ENCODE results near the gene PHB1. TPM values are rescaled to one million over a fixed set of nuclear protein-coding genes. Genes with fewer than 3 reads are reported as not detected.

Gene PHB1
- 100 to 1,000 TPM in 1 of 4 donors, 10 to 100 TPM in 3; 68.0 to 100 (median 85.1) TPM for total RNA-seq

DNA sequence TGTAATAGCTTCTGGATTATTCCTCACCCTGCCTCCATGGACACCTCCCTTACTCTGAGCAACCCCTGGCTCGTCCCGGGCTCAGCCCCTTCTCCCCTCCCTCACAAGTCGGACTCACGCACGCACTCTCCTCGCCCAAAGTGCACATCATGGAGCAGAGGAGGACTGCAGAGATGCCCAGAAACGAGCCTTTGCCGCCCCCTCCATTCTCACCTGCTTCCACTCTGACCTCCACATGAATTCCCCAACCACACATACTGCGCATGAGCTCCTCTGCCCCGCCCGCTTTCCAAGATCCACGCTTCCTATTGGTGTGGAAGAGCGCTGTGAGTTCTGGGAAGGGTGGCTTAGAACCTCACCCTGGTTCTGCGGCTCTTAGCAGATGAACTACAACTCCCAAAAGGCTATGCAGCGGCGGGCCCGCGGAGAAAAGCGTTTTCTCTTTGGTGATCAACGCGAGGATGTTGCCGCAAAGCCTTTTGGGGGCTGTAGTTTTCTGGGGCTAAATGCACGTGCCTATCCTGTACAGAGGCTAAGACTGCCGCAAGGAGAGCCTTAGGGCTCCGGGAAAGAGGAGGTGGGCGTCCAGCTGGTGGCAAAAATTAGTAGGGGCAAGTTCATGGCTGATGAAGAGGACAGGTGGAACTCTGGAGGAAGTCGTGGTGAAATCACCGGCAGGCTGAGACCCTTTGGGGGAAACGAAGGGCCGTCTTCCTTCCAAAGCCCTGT lies at the start of gene PHB1:
PHB1 (minus strand) TSS at position 261 of the 729 bp plus-strand sequence. CDS start 1,618 bp downstream, outside the sequence.
- TF ChIP-seq, protein P1, sequence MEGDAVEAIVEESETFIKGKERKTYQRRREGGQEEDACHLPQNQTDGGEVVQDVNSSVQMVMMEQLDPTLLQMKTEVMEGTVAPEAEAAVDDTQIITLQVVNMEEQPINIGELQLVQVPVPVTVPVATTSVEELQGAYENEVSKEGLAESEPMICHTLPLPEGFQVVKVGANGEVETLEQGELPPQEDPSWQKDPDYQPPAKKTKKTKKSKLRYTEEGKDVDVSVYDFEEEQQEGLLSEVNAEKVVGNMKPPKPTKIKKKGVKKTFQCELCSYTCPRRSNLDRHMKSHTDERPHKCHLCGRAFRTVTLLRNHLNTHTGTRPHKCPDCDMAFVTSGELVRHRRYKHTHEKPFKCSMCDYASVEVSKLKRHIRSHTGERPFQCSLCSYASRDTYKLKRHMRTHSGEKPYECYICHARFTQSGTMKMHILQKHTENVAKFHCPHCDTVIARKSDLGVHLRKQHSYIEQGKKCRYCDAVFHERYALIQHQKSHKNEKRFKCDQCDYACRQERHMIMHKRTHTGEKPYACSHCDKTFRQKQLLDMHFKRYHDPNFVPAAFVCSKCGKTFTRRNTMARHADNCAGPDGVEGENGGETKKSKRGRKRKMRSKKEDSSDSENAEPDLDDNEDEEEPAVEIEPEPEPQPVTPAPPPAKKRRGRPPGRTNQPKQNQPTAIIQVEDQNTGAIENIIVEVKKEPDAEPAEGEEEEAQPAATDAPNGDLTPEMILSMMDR (IDR thresholded peaks at IDR 0.05; ENCODE audit: low read depth), result no peak

DNA sequence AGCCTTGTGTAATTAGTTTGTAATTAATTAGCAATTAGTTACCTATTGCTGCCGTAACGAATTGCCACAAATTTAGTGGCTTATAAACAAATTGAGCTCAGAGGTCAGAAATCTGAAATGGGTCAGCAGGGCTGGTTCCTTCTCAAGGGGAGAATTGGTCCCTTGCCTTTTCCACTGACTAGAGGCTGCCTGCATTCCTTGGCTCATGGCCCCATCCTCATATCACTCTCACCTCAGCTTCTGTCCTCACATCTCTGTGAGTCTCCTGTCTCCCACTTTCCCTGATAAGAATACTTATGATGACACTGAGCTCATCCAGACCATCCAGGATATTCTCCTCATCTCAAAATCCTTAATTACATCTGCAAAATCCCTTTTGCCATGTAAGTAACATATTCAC lies 49.4 kb upstream of the PHB1 start:
- TF ChIP-seq, protein P1 (IDR thresholded peaks at IDR 0.05; ENCODE audit: low read depth), result no peak

DNA sequence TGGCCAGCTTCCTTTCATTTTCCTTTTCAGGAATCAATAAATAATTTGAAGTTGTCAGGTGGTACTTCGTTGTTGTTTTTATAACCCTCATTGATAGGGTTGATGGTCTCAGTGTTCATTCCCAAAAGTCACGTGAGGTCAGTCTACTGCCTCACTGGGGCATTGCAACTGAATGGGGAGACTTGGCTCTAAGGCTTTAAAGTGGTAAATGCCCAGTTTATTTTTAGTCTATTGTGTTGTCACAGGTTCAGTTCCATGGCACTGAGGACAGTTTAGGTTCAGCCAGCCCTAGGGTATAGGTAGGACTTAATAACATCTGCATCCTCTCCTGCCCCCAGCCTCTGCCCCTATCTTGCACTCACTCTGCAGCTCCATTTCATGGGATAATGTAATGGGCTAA lies 46.9 kb upstream of the PHB1 start:
- TF ChIP-seq, protein P1 (IDR thresholded peaks at IDR 0.05; ENCODE audit: low read depth), result no peak

DNA sequence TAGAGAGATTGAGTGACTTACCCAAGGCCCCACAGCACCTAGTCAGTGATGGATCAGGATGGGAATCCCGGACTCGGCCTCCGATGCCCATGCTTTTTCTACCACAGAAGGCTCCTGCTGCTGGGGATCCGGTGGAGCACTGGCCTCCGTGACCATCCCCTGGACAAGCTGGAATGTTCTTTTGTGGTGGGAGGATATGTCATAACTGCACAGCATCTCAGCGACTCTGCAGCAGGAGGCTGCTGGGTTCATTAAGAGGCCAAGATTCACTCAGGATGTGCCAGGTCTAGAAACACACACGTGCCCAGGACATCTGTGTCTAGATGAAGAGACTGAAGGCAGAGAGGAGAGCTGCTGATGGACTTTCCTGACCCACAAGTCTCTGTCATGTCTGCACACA lies 45.7 kb upstream of the PHB1 start:
- TF ChIP-seq, protein P1 (IDR thresholded peaks at IDR 0.05; ENCODE audit: low read depth), result no peak

DNA sequence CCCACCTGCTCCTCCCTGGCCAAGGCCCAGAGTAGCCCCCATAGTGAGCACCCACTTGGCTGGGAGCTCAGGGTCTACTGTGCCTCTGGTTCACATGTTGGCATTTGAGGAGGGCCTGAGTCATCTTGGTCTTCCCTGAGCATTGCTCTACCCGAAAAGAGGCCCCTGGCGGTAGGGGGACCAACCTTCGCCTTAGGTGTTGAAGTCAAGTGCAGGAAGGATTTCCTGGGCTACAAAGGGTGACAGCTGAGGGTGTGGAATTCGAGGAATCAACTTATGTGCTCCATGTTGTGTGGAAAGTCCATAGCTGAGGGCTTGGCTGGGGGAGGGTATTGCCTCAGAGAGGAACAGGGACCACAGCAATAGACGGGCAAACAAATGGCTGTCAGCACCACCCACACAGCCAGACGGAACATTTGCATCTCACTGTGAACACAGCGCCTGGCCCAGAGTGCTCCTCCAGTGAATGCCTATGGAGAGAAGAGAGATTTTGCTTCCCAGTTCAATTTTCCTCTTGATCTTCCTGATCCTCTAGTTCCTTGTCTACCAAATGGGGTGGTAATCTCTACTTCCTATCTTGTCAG lies 44.8 kb upstream of the PHB1 start:
- TF ChIP-seq, protein P1 (IDR thresholded peaks at IDR 0.05; ENCODE audit: low read depth), result no peak

DNA sequence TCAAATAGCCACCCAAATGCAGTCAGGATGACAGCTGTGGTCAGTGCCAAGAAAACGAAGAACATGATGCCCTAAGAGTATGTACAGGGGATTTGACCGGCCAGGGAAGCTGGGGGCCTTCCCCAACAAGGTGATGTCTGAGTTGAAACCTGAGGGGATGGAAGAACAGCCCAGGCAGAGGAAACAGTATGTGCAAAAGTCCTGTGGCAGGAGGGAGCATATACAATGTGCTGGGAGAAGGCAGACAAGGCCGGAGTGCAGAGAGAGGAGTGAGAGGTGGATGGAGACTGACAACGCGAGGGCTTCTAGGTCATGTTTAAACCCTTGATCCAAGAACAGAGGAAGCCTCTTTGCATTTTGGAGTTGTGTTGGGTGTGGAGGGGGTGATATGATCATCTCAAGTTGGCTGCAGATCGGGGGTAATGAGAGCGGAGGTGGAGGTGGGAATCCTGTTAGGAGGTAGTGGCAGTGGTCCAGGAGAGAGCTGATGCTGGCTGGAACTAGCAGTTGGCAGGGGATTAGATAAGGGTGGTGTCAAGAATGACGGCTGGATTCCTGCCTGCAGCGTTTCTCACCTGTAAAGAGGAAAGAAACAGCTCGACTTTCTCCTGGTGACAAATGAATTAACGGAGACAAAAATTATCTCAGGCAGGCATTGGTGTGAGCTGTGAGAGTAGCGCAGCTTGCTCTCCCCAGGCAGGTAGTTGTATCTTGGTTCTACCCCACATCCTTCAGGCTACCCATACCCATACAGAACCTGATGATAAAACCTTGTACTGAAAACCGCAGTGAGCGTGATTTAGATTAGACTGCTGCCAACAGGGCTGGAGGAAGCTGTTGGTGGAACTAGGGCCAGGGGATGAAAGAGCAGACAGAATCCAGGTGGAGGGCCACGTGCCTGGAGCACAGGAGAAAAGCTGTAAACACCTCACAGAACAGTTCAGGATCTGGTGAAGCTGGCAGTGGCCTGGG lies 43.2 kb upstream of the PHB1 start:
- TF ChIP-seq, protein P1 (IDR thresholded peaks at IDR 0.05; ENCODE audit: low read depth), result no peak

Data from subcutaneous adipose tissue (tissue), 4 donors.